Measurements from ENCODE around the gene CELA2B. TPM values are rescaled to one million over a fixed set of nuclear protein-coding genes. Genes with fewer than 3 reads are reported as not detected.
"Not testable (repeated sequence)": the region's sequence is repeated elsewhere in the genome, so short reads cannot be mapped to it uniquely, and the experiment has no call there.

The CELA2B gene
- total RNA-seq, 1 donor, result 0.36 TPM

DNA sequence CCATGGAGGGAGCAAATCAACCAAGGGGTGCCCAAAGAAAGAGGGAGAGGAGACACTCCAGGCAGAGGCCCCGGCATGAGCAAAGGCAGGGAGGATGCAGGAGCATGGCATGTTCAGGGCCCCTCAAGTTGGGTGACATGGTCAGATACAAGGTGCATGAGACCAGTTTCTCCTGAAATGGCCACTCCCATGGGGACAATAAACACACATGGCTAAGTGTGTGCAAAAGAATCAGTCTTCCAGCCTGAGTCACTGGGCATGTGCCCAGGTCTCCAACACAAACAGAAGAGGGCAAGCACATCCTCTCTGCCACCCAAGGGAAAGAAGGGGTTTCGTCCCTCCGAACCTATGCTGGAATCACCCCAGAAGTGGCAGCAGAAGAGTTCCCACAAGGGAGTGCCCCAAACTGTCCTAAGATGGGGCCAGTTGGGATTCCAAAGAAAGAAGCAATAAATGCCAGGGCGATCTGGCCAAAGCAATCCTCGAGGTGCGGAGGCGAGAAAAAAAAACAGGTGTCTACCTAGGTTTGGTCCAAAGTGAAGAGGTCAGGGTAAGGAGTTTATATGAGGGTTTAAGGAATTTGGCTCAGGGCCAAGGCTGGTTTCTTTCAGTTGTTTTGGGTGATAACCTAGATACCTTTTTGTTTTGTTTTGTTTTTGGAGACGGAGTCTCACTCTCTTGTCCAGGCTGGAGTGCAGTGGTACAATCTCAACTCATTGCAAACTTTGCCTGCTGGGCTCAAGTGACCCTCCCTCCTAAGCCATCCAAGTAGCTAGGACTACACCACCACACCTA is 34.9 kb downstream of the CELA2B start:
- DNase-seq (ENCODE audit: insufficient read length, low spot score, missing footprints), result peak; percentile 86
- TF ChIP-seq, protein P1, sequence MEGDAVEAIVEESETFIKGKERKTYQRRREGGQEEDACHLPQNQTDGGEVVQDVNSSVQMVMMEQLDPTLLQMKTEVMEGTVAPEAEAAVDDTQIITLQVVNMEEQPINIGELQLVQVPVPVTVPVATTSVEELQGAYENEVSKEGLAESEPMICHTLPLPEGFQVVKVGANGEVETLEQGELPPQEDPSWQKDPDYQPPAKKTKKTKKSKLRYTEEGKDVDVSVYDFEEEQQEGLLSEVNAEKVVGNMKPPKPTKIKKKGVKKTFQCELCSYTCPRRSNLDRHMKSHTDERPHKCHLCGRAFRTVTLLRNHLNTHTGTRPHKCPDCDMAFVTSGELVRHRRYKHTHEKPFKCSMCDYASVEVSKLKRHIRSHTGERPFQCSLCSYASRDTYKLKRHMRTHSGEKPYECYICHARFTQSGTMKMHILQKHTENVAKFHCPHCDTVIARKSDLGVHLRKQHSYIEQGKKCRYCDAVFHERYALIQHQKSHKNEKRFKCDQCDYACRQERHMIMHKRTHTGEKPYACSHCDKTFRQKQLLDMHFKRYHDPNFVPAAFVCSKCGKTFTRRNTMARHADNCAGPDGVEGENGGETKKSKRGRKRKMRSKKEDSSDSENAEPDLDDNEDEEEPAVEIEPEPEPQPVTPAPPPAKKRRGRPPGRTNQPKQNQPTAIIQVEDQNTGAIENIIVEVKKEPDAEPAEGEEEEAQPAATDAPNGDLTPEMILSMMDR (IDR thresholded peaks at IDR 0.05; ENCODE audit: extremely low read depth, low read depth, low read length), result no peak
- Histone ChIP-seq H3K4me2 (ENCODE audit: insufficient read depth, low read length) (no peak overlapping the region), H3K4me3 (ENCODE audit: insufficient read depth, low read length) (no peak overlapping the region), H2AFZ (ENCODE audit: low read length) (no peak overlapping the region), H3K36me3 (ENCODE audit: insufficient read depth, low read length) (no peaks in the 10 kb centered on the region), H3K9me3 (ENCODE audit: low read depth, low read length) (no peaks in the 10 kb centered on the region), H3K4me1 (ENCODE audit: insufficient read depth, low read length) (peaks cover 6% of the 10 kb centered on the region), H4K20me1 (ENCODE audit: insufficient read depth, low read length) (peaks cover 3% of the 10 kb centered on the region), H3K27ac (ENCODE audit: low read depth, low read length) (no peak overlapping the region), H3K79me2 (ENCODE audit: insufficient read depth, low read length) (no peaks in the 10 kb centered on the region), H3K27me3 (ENCODE audit: insufficient read depth, low read length) (no peaks in the 10 kb centered on the region)

- TF ChIP-seq, protein P1 (IDR thresholded peaks at IDR 0.05; ENCODE audit: extremely low read depth, low read depth, low read length), result no peak
- Histone ChIP-seq H2AFZ (ENCODE audit: low read length) (no peak overlapping the region), H3K79me2 (ENCODE audit: insufficient read depth, low read length) (no peaks in the 10 kb centered on the region)
Observed at GRCh38 chr1:15513192-15513591, 37.3 kb downstream of the CELA2B start.

DNA sequence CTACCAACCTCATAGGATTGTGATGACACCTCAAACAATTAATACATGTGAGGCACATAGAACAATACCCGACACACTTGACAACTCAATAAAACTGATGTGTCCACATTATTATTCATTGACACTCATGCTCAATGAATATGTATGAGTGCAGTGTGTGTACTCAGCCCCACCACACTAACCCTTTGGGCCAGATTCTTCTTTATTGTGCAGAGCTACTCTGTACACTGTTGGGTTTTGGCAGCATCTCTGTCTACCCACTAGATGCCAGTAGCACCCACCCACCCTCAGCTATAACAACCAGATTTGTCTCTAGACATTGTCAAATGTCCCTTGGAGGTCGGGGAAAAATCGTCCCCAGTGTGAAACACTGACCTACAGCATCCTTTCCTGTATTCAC is 38.0 kb downstream of the CELA2B start:
- no peak for DNase-seq (ENCODE audit: insufficient read length, low spot score, missing footprints)
- Histone ChIP-seq H3K27me3 (ENCODE audit: insufficient read depth, low read length) (no peaks in the 10 kb centered on the region), H3K4me1 (ENCODE audit: insufficient read depth, low read length) (peaks cover 6% of the 10 kb centered on the region), H3K36me3 (ENCODE audit: insufficient read depth, low read length) (peaks cover 3% of the 10 kb centered on the region), H3K27ac (ENCODE audit: low read depth, low read length) (no peak overlapping the region), H3K9me3 (ENCODE audit: low read depth, low read length) (no peaks in the 10 kb centered on the region), H2AFZ (ENCODE audit: low read length) (no peak overlapping the region), H3K4me2 (ENCODE audit: insufficient read depth, low read length) (no peak overlapping the region), H3K79me2 (ENCODE audit: insufficient read depth, low read length) (no peaks in the 10 kb centered on the region), H3K4me3 (ENCODE audit: insufficient read depth, low read length) (no peak overlapping the region), H4K20me1 (ENCODE audit: insufficient read depth, low read length) (peaks cover 3% of the 10 kb centered on the region)
- TF ChIP-seq, protein P1 (IDR thresholded peaks at IDR 0.05; ENCODE audit: extremely low read depth, low read depth, low read length), result no peak

More at GRCh38 chr1:15513192-15513591, 37.3 kb downstream of the CELA2B start:
- Histone ChIP-seq H3K4me1 (ENCODE audit: insufficient read depth, low read length) (peaks cover 6% of the 10 kb centered on the region), H3K27me3 (ENCODE audit: insufficient read depth, low read length) (no peaks in the 10 kb centered on the region), H3K36me3 (ENCODE audit: insufficient read depth, low read length) (peaks cover 3% of the 10 kb centered on the region), H3K4me2 (ENCODE audit: insufficient read depth, low read length) (no peak overlapping the region), H4K20me1 (ENCODE audit: insufficient read depth, low read length) (peaks cover 3% of the 10 kb centered on the region), H3K4me3 (ENCODE audit: insufficient read depth, low read length) (no peak overlapping the region), H3K9me3 (ENCODE audit: low read depth, low read length) (no peaks in the 10 kb centered on the region), H3K27ac (ENCODE audit: low read depth, low read length) (no peak overlapping the region)
- no peak for DNase-seq (ENCODE audit: insufficient read length, low spot score, missing footprints)

DNA sequence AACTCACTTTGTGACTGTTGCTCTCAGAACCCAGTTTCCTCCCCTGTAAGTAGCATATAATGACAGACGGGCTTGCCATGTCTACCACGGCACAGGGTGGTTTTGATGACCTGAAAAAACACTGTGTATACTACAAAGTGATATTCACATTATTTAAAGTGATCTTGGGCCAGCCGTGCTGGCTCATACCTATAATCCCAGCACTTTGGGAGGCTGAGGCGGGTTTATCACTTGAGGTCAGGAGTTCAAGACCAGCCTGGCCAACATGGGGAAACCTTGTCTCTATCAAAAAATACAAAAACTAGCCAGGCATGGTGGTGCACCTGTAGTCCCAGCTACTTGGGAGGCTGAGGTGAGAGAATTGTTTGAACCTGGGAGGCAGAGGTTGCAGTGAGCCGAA is 38.7 kb downstream of the CELA2B start:
- not testable (repeated sequence) for H3K27me3 ChIP-seq (ENCODE audit: insufficient read depth, low read length); H3K79me2 ChIP-seq (ENCODE audit: insufficient read depth, low read length); H3K4me2 ChIP-seq (ENCODE audit: insufficient read depth, low read length); H3K36me3 ChIP-seq (ENCODE audit: insufficient read depth, low read length); H2AFZ ChIP-seq (ENCODE audit: low read length); DNase-seq (ENCODE audit: insufficient read length, low spot score, missing footprints); H3K9me3 ChIP-seq (ENCODE audit: low read depth, low read length); H3K4me1 ChIP-seq (ENCODE audit: insufficient read depth, low read length); H3K4me3 ChIP-seq (ENCODE audit: insufficient read depth, low read length); H4K20me1 ChIP-seq (ENCODE audit: insufficient read depth, low read length); H3K27ac ChIP-seq (ENCODE audit: low read depth, low read length)

Data from osteoblast (primary cell).